Measurements from ENCODE around the gene MRPL2.

DNA sequence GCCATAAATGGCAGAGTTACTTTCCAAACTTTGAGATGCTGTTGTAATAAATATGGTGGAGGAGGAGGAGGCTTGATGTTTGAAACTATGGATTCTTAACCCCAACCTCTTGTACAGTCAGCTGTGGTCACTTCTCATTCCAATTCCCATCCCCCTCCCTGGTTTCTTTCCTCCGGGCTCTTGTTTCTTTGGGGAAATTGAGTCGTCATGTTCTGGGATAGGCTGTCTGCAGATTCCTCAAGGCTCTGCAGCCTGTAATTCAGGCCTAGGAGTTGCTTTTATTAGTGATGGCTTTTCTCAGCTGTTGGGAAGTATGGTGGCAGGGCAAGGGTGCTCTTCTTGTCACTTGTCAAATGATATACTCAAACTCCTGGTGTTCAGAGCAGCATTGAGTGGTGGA, 19.5 kb upstream of the MRPL2 start:
- TF ChIP-seq EZH2 (IDR thresholded peaks at IDR 0.05; ENCODE audit: insufficient read depth, poor library complexity, severe bottlenecking) (no peak), EZH2phosphoT487 (IDR thresholded peaks at IDR 0.05; ENCODE audit: insufficient read depth, low read depth) (no peak)

Data from GM23248 (cell line).